ENCODE data around the gene PAMR1.

PAMR1 gene

GRCh38 chr11:35546317-35546716 lies 20.9 kb upstream of the PAMR1 start:
- no peak for TF ChIP-seq SIN3A (IDR thresholded peaks at IDR 0.05; ENCODE audit: borderline replicate concordance, insufficient read depth, low read length)
- no peak for TF ChIP-seq POLR2AphosphoS5 (IDR thresholded peaks at IDR 0.05; ENCODE audit: low read depth, low read length)
- no peak for TF ChIP-seq FOXP2 (optimal IDR thresholded peaks at IDR 0.05; ENCODE audit: borderline replicate concordance, extremely low read depth, extremely low read length, insufficient read depth)
- TF ChIP-seq, protein P1, sequence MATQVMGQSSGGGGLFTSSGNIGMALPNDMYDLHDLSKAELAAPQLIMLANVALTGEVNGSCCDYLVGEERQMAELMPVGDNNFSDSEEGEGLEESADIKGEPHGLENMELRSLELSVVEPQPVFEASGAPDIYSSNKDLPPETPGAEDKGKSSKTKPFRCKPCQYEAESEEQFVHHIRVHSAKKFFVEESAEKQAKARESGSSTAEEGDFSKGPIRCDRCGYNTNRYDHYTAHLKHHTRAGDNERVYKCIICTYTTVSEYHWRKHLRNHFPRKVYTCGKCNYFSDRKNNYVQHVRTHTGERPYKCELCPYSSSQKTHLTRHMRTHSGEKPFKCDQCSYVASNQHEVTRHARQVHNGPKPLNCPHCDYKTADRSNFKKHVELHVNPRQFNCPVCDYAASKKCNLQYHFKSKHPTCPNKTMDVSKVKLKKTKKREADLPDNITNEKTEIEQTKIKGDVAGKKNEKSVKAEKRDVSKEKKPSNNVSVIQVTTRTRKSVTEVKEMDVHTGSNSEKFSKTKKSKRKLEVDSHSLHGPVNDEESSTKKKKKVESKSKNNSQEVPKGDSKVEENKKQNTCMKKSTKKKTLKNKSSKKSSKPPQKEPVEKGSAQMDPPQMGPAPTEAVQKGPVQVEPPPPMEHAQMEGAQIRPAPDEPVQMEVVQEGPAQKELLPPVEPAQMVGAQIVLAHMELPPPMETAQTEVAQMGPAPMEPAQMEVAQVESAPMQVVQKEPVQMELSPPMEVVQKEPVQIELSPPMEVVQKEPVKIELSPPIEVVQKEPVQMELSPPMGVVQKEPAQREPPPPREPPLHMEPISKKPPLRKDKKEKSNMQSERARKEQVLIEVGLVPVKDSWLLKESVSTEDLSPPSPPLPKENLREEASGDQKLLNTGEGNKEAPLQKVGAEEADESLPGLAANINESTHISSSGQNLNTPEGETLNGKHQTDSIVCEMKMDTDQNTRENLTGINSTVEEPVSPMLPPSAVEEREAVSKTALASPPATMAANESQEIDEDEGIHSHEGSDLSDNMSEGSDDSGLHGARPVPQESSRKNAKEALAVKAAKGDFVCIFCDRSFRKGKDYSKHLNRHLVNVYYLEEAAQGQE (IDR thresholded peaks at IDR 0.05; ENCODE audit: insufficient read depth in 1 of 2, low read depth in 2 of 2, low read length in 2 of 2), result no peak
- no peak for TF ChIP-seq TAF1 (IDR thresholded peaks at IDR 0.05; ENCODE audit: borderline replicate concordance, insufficient read depth, low read length)

- TF ChIP-seq FOXP2 (optimal IDR thresholded peaks at IDR 0.05; ENCODE audit: borderline replicate concordance, extremely low read depth, extremely low read length, insufficient read depth) (no peak), TAF1 (IDR thresholded peaks at IDR 0.05; ENCODE audit: borderline replicate concordance, insufficient read depth, low read length) (no peak), POLR2AphosphoS5 (IDR thresholded peaks at IDR 0.05; ENCODE audit: low read depth, low read length) (no peak), SIN3A (IDR thresholded peaks at IDR 0.05; ENCODE audit: borderline replicate concordance, insufficient read depth, low read length) (no peak)
- TF ChIP-seq, protein P1 (IDR thresholded peaks at IDR 0.05; ENCODE audit: insufficient read depth in 1 of 2, low read depth in 2 of 2, low read length in 2 of 2), result no peak
Measured at GRCh38 chr11:35545391-35546003, 20.1 kb upstream of the PAMR1 start.

GRCh38 chr11:35543481-35543880 lies 18.1 kb upstream of the PAMR1 start:
- no peak for TF ChIP-seq SIN3A (IDR thresholded peaks at IDR 0.05; ENCODE audit: borderline replicate concordance, insufficient read depth, low read length)
- TF ChIP-seq FOXP2 (optimal IDR thresholded peaks at IDR 0.05; ENCODE audit: borderline replicate concordance, extremely low read depth, extremely low read length, insufficient read depth), result no peak
- TF ChIP-seq POLR2AphosphoS5 (IDR thresholded peaks at IDR 0.05; ENCODE audit: low read depth, low read length), result no peak
- TF ChIP-seq, protein P1 (IDR thresholded peaks at IDR 0.05; ENCODE audit: insufficient read depth in 1 of 2, low read depth in 2 of 2, low read length in 2 of 2), result no peak
- TF ChIP-seq TAF1 (IDR thresholded peaks at IDR 0.05; ENCODE audit: borderline replicate concordance, insufficient read depth, low read length), result no peak

- TF ChIP-seq SIN3A (IDR thresholded peaks at IDR 0.05; ENCODE audit: borderline replicate concordance, insufficient read depth, low read length) (no peak), FOXP2 (optimal IDR thresholded peaks at IDR 0.05; ENCODE audit: borderline replicate concordance, extremely low read depth, extremely low read length, insufficient read depth) (no peak), TAF1 (IDR thresholded peaks at IDR 0.05; ENCODE audit: borderline replicate concordance, insufficient read depth, low read length) (no peak), POLR2AphosphoS5 (IDR thresholded peaks at IDR 0.05; ENCODE audit: low read depth, low read length) (no peak)
Measured at GRCh38 chr11:35541621-35542375, 16.4 kb upstream of the PAMR1 start.

GRCh38 chr11:35540526-35540925 lies 15.1 kb upstream of the PAMR1 start:
- TF ChIP-seq TAF1 (IDR thresholded peaks at IDR 0.05; ENCODE audit: borderline replicate concordance, insufficient read depth, low read length), result no peak
- TF ChIP-seq, protein P1 (IDR thresholded peaks at IDR 0.05; ENCODE audit: insufficient read depth in 1 of 2, low read depth in 2 of 2, low read length in 2 of 2), result no peak
- no peak for TF ChIP-seq FOXP2 (optimal IDR thresholded peaks at IDR 0.05; ENCODE audit: borderline replicate concordance, extremely low read depth, extremely low read length, insufficient read depth)
- no peak for TF ChIP-seq SIN3A (IDR thresholded peaks at IDR 0.05; ENCODE audit: borderline replicate concordance, insufficient read depth, low read length)
- TF ChIP-seq POLR2AphosphoS5 (IDR thresholded peaks at IDR 0.05; ENCODE audit: low read depth, low read length), result no peak

Measured in PFSK-1 (cell line).